HFF-Myc (cell line): Measurements from ENCODE around the gene NUP155.
"Not testable (repeated sequence)": the region's sequence is repeated elsewhere in the genome, so short reads cannot be mapped to it uniquely, and the experiment has no call there.

Source experiments
- DNase-seq: peaks from one replicate; pipeline ENCODE4 v3.0.0-alpha.2; 2011; ENCODE audit warnings: low read depth; ENCODE audit errors: extremely low read depth
- H3K4me3 ChIP-seq: replicated peaks from 2 replicates; pipeline ENCODE4 v1.5.1; 2011; ENCODE audit warnings: low read depth, mild to moderate bottlenecking, control low read depth, low read length
- TF ChIP-seq, protein P1 (sequence below): IDR thresholded peaks from 2 replicates; pipeline ENCODE4 v1.5.1; 2012; ENCODE audit warnings: mild to moderate bottlenecking, low read depth, low read length, control low read depth; ENCODE audit errors: missing control alignments

The NUP155 gene

DNA sequence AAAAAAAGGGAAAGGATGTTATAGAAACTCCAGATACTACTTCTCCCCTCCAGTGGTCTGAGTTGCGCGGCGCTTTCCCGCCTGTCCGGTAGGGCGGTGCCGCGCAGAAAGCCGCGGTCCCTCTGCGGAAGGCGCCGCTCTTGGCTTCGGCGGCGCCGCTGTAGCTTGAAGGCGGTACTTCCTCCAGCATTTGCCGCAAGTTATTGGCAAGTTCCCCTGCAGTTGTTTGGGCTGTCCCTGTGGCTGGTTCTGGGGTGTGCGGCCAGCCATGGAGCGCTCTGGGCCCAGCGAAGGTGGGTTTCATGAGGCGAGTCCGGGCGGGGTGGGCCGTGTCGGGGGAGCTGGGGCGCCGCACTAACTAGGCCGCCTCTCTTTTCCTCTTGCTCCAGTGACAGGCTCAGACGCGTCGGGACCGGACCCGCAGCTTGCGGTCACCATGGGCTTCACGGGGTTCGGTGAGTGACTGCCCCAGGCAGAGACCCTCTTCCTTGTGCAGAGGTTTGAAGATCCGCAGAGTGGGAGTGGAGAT lies 8.3 kb upstream of the NUP155 start, which contains the start of gene WDR70:
TSS of gene WDR70 (plus strand) at position 219 of the 529 bp plus-strand sequence. CDS start at position 269, 50 bp downstream.
- TF ChIP-seq, protein P1, sequence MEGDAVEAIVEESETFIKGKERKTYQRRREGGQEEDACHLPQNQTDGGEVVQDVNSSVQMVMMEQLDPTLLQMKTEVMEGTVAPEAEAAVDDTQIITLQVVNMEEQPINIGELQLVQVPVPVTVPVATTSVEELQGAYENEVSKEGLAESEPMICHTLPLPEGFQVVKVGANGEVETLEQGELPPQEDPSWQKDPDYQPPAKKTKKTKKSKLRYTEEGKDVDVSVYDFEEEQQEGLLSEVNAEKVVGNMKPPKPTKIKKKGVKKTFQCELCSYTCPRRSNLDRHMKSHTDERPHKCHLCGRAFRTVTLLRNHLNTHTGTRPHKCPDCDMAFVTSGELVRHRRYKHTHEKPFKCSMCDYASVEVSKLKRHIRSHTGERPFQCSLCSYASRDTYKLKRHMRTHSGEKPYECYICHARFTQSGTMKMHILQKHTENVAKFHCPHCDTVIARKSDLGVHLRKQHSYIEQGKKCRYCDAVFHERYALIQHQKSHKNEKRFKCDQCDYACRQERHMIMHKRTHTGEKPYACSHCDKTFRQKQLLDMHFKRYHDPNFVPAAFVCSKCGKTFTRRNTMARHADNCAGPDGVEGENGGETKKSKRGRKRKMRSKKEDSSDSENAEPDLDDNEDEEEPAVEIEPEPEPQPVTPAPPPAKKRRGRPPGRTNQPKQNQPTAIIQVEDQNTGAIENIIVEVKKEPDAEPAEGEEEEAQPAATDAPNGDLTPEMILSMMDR = peak; percentile 52
- DNase-seq = peak; percentile 66
- peak within 1 kb of the TSS; percentile 68 for H3K4me3 ChIP-seq

DNA sequence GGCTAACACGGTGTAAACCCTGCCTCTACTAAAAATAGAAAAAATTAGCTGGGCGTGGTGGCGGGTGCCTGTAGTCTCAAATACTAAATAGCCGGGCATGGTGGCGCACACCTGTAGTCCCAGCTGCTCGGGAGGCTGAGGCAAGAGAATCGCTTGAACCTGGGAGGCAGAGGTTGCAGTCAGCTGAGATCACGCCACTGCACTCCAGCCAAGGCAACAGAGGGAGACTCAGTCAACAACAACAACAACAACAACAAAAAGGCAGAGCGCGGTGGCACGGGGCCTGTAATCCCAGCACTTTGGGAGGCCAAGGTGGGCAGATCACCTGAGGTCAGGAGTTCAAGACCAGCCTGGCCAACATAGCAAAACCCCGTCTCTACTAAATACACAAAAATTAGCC lies 7.2 kb upstream of the NUP155 start:
- DNase-seq, H3K4me3 ChIP-seq: not testable (repeated sequence)

DNA sequence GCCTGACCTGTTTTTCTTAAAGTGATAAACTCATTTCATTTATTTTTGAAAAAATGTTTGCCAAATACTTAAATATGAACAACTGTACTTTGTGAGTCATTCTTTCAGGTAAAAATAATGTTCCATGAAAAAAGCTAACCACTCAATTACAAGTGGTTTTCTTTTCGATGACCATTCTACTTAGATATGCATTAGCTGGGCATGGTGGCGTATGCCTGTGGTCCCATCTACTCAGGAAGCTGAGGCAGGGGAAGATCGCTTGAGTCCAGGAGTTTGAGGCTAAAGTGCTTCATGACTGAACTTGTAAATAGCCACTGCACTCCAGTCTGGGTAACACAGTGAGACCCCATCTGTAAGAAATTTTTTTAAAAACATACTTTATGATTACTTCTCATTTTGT lies 4.2 kb upstream of the NUP155 start:
- no peak for DNase-seq
- no peak overlapping the region for H3K4me3 ChIP-seq
- TF ChIP-seq, protein P1 = no peak

DNA sequence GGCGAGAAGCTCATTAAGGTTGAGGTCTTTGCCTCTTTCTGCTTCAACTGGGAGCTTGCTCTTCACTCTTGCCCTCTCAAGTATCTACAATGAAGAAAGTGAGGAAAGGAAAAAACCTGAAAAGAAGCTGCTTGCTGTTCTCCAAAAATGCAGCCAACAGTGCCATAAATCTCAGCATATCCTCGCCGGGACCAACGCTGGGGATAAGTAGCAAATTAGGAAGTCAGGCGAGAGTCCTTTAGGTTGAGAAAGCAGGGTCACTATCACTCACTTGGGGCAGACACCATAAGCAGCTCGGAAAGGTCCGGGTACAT lies 399 bp downstream of the NUP155 start:
- peak overlapping the region; percentile 95 for H3K4me3 ChIP-seq
- TF ChIP-seq, protein P1 = no peak
- no peak for DNase-seq

DNA sequence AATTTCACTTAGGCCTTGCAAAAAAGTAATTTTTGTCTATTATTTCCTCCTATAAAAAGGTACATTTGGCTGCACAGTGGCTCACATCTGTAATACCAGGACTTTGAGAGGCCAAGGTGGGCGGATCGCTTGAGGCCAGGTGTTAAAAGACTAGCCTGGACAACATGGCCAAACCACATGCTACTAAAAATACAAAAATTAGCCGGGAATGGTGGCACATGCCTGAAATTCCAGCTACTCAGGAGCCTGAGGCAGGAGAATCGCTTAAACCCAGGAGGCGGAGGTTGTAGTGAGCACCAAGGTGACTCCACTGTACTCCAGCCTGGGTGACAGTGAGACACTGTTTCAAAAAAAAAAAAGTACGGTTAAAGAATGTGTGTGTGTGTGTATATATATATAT lies 15.7 kb downstream of the NUP155 start:
- no peak overlapping the region for H3K4me3 ChIP-seq
- TF ChIP-seq, protein P1 = no peak
- no peak for DNase-seq

DNA sequence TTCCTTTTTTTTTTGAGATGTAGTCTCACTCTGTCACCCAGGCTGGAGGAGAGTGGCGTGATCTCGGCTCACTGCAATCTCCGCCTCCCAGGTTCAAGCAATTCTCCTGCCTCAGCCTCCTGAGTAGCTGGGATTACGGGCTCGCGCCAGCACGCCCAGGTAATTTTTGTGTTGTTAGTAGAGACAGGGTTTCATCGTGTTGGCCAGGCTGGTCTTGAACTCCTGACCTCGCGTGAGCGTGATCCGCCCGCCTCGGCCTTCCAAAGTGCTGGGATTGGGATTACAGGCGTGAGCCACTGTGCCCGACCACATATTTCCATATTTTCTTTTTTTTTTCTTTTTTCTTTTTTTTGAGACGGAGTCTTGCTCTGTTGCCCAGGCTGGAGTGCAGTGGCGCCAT lies 28.2 kb downstream of the NUP155 start:
- H3K4me3 ChIP-seq = not testable (repeated sequence)

DNA sequence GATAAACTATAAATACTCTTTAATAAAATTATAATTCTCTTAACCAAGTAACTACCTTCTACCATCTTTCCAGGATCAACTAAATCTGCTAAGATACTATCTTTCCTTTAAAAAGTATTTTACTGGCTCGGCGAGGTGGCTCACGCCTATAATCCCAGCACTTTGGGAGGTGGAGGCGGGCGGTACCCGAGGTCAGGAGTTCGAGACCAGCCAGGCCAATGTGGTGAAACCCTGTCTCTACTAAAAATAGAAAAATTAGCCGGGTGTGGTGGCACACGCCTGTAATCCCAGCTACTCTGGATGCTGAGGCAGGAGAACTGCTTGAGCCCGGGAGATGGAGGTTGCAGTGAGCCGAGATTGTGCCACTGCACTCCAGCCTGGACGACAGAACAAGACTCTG lies 36.2 kb downstream of the NUP155 start:
- not testable (repeated sequence) for H3K4me3 ChIP-seq, DNase-seq

More for the DNA sequence above, 28.2 kb downstream of the NUP155 start:
- DNase-seq = not testable (repeated sequence)

DNA sequence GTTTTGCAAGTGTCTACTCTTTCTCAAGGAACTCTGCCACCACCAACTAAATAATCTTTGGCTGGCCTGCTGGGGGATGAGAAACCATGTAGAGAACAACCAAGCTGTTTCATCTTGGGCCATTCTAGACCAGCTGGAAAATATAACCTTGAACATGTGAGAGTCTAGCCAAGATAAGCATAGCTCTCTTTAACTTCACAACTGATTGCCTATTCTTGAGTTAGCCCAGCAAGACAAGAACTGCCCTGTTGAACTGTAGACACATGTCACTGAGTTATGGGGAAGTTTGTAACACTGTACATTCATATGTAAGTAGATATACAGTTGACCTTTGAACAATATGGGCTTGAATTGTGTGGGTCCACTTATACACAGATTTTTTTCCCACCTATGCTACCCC lies 44.4 kb downstream of the NUP155 start:
- no peak overlapping the region for H3K4me3 ChIP-seq
- no peak for DNase-seq
- TF ChIP-seq, protein P1 = no peak

DNA sequence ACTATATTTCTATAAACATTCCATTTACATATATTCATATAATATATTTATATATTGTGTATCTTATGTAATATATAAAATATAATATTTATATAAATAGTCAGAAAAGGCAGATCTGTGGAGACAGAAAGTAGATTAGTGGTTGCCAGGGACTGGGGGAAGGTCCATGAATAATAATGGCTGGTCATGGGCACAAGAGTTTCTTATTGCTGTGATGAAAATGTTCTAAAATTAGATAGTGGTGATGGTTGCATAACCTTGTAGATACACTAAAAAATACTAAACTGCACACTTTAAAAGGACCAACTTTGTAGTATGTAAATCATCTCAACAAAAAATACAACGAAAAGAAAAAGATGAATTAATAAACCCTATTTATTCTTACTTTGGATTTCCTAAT lies 47.3 kb downstream of the NUP155 start:
- TF ChIP-seq, protein P1 = no peak
- no peak for DNase-seq
- H3K4me3 ChIP-seq = no peak overlapping the region
